Stimulated activated CD4-positive, alpha-beta T cell treated with anti-CD3 and anti-CD28 coated beads, Interleukin-4, amount 100 ng/mL, for 24 hours (primary cell): Measurements from ENCODE around the gene DCAF17.

Experiments
- DNase-seq: peaks from one replicate; pipeline ENCODE4 v3.0.0-alpha.2; 2020

Gene DCAF17, protein sequence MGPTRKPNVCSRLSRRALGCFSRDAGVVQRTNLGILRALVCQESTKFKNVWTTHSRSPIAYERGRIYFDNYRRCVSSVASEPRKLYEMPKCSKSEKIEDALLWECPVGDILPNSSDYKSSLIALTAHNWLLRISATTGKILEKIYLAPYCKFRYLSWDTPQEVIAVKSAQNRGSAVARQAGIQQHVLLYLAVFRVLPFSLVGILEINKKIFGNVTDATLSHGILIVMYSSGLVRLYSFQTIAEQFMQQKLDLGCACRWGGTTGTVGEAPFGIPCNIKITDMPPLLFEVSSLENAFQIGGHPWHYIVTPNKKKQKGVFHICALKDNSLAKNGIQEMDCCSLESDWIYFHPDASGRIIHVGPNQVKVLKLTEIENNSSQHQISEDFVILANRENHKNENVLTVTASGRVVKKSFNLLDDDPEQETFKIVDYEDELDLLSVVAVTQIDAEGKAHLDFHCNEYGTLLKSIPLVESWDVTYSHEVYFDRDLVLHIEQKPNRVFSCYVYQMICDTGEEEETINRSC

GRCh38 chr2:171434013-171434989, at the start of gene DCAF17:
Gene DCAF17, plus strand, starts transcription at chr2:171434226. Its CDS starts 352 bp downstream, at chr2:171434578.
- peak; percentile 94 for DNase-seq

DNA sequence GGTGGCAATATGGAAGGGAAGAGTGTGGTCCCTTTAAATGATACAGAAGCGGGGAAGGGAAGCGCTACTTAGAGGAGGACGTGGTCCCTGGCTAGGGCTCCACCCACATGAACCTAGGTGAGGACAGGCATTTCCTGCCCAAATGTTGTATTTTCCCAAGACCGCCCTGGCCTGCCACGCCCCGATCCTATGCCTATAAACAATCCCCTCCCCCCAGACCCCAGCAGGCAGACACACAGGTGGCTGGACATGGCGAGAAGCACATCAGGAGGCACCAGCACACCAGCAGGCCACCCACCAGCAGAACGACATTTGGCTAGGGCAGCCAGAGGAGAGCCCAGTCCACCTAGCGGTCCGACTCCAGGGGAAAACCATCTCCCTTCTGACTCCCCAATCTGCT, 47.4 kb upstream of the DCAF17 start:
- no peak for DNase-seq

DNA sequence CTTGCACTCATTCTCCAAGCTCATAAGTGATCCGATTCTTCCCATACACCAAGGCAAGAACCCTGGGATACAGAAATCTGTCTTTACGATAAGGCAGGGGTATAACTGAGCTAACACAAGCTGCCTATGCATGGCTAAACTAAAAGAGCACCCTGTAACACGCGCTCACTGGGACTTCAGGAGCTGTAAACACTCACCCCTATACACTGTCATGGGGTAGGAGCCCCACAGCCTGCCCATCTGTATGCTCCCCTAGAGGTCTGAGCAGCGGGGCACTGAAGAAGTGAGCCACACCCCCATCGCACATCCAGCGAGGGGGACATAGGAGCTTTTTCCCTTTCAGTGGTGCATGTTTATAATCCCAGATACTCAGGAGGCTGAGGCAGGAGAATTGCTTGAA, 47.0 kb upstream of the DCAF17 start:
- DNase-seq: no peak

DNA sequence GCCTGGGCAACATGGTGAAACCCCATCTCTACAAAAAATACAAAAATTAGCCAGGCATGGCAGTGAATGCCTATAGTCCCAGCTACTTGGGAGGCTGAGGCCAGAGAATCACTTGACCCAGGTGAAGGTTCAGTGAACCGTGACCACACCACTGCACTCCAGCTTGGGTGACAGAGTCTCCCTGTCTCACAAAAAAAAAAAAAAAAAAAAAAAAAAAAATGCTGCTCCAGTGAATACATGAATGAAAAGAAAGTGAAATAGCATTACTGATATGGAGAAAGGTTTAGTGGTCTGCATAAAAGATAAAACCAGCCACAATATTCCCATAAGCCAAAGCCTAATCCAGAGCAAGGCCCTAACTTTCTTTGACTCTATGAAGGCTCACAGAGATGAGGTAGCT, 44.7 kb upstream of the DCAF17 start:
- DNase-seq: no peak

DNA sequence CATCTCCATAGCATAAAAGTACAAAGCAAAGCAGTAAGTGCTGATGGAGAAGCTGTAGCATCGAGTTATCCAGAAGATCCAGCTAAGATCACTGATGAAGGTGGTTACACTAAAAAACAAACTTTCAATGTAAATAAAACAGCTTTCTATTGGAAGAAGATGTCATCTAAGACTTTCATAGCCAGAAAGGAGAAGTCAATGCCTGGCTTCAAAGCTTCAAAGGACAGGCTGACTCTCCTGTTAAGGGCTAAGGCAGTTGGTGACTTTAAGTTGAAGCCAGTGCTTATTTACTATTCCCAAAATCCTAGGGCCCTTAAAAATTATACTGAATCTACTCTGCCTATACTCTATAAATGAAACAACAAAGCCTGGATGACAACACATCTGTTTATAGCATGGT, 44.2 kb upstream of the DCAF17 start:
- no peak for DNase-seq

- no peak for DNase-seq
Measured at GRCh38 chr2:171390941-171391516, 43.0 kb upstream of the DCAF17 start.

- no peak for DNase-seq
Measured at GRCh38 chr2:171391532-171391931, 42.5 kb upstream of the DCAF17 start.

DNA sequence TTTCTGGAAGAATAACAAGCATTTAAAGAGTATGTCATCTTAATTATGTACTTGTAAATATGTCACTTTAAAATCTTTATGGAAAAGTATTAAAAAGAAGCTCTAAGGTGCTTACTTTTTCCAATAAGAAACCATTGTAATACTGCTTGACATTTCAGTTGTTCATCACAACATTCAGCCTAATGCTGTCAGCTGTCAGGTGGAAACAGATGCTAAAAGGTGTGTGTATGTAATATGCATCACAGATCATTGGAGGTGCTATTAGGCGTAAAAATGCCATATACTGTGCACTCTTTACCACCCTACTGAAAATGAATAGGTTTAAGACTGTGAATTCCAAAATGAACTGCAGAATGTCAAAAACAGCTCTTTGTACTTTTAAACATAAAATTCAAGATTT, 40.5 kb upstream of the DCAF17 start:
- no peak for DNase-seq

- DNase-seq: no peak
Measured at GRCh38 chr2:171394164-171394740, 39.8 kb upstream of the DCAF17 start.

DNA sequence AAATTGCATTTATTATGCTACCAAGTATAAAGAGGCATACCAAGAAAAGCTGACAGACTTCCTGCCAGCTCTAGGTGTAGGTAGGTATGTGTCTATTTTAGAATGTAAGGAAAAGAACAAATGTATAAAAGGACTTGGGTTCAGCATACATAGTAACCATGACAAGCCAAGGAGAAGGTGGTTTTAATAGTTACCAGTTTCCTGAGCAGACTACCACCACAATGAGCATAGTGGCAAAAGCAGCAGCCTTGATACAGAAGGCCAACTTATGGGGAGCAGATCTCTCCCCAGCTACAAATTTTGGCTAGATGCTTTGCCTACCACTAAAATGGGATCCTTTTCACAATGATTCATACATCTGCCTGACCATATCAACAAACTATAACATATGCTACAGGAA, 34.7 kb upstream of the DCAF17 start:
- no peak for DNase-seq

DNA sequence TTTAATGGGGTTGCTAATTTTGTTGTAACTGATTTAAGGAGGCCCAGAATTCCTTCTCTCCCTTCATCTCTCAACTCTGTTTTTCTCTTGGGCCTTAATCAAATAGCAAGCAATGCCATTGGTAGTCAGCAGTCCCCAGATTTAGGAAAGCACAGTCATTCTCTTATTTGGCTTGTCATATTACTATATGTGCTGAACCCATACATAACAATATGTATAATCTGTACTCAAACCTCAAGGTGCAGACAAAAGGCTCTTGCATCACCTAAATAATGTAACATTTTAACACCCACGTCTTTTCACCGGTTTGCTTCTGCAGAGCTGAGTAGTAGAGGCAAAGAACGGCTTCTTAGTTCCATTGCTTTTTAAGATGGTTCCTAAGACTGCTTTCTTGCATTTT, 33.6 kb upstream of the DCAF17 start:
- no peak for DNase-seq

DNA sequence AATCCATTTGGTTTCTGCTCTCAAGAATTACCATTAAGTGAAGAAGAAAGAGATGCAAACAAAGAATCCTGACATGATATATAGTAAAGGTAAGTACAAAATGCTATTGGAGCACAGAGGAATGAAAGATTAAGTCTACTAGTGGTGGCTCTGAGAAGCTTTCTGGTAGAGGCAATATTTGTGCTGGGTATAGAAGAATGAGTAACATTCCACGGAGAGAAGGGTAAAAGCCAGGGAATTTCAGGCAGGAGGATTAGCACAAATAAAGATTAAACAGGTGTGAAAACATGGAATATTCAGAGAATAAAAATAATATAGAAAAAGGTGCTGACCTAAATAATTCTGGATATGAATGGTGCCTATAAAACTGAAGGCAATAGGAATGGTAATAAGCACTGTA, 32.1 kb upstream of the DCAF17 start:
- no peak for DNase-seq

- DNase-seq: no peak
Measured at GRCh38 chr2:171402906-171403580, 31.0 kb upstream of the DCAF17 start.

GRCh38 chr2:171404261-171404660, 29.8 kb upstream of the DCAF17 start:
- DNase-seq: no peak

DNA sequence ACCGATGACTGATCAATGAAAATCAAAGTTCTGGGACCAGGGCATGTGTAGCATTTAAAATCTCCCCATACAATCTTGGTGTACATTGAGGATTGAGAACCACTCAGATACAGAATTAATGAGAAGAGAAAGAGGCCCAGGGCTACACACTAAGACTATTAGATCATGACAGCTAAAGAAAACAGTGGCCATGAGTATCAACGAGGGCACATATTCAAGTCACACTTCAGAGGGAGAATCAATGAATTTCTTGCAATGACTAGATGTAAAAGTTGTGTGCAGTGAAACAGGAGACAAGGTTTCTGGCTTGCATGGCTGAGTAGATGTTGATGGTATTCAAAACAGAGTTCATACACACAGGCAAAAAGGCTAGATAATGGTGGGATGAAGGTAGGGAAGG, 29.3 kb upstream of the DCAF17 start:
- DNase-seq: no peak

DNA sequence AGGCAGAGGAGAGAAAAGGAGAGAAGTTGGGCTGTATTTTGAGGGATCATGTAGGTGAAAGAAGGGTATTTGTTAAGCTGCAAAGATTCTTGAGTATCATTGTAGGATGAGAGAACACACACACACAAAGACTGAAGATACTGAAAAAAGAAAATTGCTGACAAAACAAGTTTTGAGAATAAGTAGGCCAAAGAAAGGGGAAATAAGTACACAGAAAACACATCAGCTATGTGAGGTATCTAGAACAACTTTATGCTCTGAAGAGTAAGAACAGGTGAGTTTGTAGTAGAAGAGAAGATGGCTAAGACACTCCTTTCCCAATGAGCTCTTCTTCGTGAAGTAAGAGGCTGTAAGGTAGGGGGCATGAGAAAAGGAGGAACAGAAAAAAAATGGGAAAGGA, 28.5 kb upstream of the DCAF17 start:
- no peak for DNase-seq

DNA sequence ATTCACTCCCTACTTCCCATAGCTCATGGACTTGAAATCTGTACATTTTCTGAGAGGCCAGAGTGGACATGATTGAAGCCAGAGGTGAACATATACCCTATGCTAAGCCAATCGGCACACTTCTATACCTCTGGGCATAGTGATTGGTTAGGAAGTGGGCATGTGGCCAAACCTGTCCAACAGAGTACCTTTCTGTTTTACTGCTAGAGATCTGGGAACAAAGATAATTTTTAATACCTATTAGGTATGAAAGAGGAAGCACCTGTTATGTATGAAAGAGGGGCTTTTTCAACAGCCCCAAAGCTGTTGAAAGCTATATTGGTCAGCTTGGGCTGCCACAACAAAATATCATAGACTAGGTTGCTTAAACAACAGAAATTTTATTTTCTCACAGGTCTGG, 28.0 kb upstream of the DCAF17 start:
- no peak for DNase-seq

GRCh38 chr2:171407030-171407675, 26.9 kb upstream of the DCAF17 start:
- no peak for DNase-seq

DNA sequence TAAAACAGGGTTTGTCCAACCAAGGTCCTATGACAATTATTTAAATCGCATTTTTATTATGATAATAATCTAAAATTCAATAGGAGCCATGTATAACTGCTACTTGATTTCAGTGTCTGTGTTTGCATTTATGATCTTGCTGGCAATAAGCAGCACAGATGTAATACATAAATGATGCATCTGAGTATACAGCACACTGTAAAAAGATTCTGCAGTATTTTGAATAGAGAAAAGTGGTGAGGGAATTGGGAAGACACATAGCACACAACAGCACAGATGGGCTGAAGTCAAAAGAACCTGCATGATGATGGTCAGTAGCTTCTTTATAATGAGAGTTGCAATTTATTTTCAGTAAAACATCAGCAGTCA, 26.4 kb upstream of the DCAF17 start:
- no peak for DNase-seq

DNA sequence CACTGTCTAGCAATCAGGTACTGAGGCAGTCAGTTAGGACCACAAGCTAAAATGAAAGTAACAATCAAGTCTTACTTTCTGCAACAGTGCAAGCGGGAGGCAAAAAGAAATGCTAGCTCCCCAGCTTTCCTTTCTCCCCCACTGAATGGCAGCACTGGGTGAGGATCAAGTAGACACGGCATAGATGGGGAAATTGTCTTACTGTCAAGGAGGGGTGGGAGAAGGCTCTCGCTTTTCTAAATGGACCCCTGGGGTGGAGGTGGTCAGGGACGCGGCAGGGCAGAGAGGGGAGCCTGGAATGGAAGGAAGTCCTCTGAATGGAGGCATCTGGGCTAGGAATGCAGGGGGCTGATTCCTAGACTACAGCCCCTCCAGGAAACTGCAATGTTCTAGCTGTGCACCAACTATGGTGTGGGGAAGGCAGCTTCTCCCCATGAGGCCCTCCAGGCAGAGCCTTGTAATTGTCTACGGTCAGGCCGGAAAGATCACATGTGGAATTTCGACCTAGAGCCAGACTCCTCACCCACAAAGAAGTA, 24.5 kb upstream of the DCAF17 start:
- no peak for DNase-seq

GRCh38 chr2:171410101-171410500, 23.9 kb upstream of the DCAF17 start:
- no peak for DNase-seq

- DNase-seq: no peak
Measured at GRCh38 chr2:171410624-171411023, 23.4 kb upstream of the DCAF17 start.
